Fibroblast of skin of abdomen (primary cell): ENCODE data around the gene SNORC. TPM values are rescaled to one million over a fixed set of nuclear protein-coding genes. Genes with fewer than 3 reads are reported as not detected.
"Not testable (repeated sequence)": the region's sequence is repeated elsewhere in the genome, so short reads cannot be mapped to it uniquely, and the experiment has no call there.

Experiments used
- DNase-seq: peaks from one replicate; pipeline ENCODE4 v3.0.0-alpha.2; 2013
- polyA plus RNA-seq, 2 experiments: library from polyadenylated mRNA; unstranded; fragments of 120-200 nt; gene quantifications; one replicate each; pipeline ENCODE4 v1.2.1, GENCODE V29; 2013; ENCODE audit not compliant: insufficient read length in 2 of 2

SNORC gene
- polyA plus RNA-seq (2013, experiment 1 of 2; ENCODE audit: insufficient read length), result 0.58 TPM
- polyA plus RNA-seq (2013, experiment 2 of 2; ENCODE audit: insufficient read length), result 1.1 TPM

- no peak for DNase-seq
These were observed at the start of gene SNORC for GRCh38 chr2:232870018-232870765. SNORC (plus strand) TSS chr2:232870264; CDS start chr2:232870342, 78 bp downstream.

GRCh38 chr2:232829988-232830387 lies 40.1 kb upstream of the SNORC start:
- no peak for DNase-seq

DNA sequence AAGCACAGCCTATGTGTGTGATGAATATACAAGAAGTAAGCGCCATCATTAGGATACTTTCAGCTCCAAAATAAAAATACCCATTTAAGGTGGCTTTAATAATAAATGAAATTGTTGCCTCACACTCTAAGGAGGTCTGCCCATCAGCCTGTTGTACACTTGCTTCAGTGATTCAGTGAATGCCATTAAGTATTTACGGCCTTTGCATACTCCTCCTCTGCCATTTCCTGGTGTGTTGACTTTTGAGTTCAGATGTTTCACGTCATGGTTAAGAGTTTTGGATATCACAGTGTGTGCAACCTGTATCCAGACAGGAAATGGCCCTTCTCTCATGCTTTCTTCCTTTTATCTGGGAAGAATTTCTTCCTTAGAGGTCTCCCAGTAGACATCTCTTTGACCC lies 38.6 kb upstream of the SNORC start:
- no peak for DNase-seq

- DNase-seq, result no peak
These were observed 36.2 kb upstream of the SNORC start for GRCh38 chr2:232833830-232834229.

DNA sequence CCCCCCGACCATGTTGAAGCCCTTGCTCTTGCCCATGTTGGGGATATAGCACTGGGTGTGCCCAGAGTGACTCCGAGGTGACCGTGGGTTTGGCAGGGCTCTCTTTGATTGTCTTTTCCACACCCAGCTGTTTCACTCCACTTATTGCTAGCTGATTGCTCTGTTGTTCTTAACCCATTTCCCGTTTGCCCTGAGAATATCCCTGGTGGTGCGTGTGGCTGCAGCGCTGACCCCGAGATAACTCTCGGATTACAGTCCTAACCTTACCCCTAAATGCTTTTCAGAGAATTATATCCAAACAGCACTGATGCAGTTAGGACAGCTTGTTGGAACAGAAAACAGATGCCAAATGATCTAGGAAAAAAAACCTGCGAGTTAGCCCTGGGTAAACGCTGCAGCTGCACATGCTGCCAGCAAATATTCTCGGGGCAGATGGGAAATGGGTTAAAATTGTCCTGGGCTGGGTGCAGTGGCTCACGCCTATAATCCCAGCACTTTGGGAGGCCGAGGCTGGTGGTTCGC lies 34.3 kb upstream of the SNORC start:
- no peak for DNase-seq

DNA sequence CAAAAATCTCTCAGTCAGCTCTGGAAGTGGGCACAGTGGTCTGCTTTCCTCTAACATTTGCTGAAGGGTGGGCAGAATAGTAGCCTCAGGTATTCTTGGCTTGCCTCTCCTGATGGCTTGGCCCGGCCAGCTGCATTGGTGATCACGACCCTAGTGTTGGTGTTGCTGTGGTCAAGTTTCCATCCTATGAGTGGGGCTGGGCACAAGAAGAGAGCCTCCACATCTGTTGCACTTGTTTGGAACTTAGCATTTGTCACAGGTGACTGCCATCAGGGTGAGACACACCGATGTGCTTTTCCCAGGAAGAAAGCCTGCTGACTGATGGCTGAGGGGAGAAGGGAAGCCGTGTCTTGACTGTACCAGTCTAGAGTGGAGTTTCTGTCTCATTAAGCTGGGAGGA lies 33.1 kb upstream of the SNORC start:
- DNase-seq, result no peak

GRCh38 chr2:232838406-232838874 lies 31.6 kb upstream of the SNORC start:
- peak; percentile 9 for DNase-seq

DNA sequence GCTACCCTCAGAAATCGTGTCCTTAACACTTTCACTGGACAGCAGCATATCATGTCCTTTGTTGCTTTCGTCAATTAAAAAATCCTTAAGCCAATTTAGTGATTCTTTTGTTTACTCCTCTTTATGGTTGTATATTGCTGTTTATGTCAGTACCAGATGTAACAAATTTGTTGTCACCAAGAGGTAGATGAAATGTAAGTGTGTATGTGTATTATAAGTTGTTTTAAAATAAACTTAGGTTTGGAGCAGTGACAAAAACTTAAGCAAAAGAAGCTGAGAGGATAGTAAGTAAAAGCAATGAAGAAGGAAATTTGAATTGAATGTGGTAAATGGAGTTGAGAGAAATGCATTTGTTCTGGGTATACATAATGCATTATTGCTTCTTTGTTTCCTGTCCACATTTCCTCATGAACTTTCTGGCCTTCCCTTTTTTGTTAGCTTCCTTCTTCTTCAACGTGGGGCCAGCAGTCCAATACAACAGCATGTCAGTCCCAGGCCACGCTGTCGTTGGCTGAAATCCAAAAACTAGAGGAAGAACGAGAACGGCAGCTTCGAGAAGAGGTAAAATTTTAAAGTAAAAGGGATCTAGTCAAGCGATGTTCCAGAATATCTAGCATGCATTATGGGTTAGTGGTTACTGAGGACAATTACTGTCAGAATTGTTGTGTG lies 30.5 kb upstream of the SNORC start:
- no peak for DNase-seq

- no peak for DNase-seq
These were observed 27.4 kb upstream of the SNORC start for GRCh38 chr2:232842689-232843088.

- no peak for DNase-seq
These were observed 26.2 kb upstream of the SNORC start for GRCh38 chr2:232843834-232844233.

GRCh38 chr2:232846055-232846454 lies 24.0 kb upstream of the SNORC start:
- DNase-seq, result no peak

DNA sequence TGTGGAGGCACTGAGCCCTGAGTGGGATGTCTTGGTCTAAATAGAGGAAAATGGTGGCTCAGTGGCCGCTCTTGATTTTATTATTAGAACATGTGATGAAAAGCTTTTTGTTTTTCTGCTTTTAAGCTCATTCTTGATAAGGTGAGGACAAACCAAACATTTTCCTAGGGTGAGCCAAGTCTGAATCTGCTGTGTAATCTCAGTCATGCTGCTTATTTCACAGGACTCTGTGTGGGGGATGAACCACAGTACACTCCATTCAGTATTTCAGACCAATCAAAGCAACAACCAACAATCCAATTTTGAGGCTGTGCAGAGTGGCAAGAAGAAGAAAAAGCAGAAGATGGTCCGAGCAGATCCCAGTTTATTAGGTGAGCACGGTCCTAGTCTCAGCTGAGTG lies 20.0 kb upstream of the SNORC start:
- no peak for DNase-seq

DNA sequence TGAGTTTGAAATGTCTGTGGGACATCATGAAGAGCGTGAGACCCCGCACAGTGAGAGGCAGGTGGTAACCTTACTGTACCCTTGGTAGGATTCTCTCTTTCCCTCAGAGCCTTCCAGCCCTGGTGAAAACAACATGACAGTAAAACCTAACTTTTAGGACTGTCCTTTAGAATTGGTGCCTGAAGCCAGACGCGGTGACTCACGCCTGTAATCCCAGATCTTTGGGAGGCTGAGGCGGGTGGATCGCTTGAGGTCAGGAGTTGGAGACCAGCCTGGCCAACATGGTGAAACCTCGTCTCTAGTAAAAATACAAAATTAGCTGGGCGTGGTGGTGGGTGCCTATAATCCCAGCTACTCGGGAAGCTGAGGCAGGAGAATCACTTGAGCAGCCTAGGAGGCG lies 18.0 kb upstream of the SNORC start:
- not testable (repeated sequence) for DNase-seq

GRCh38 chr2:232852676-232853075 lies 17.4 kb upstream of the SNORC start:
- no peak for DNase-seq

GRCh38 chr2:232854082-232854481 lies 16.0 kb upstream of the SNORC start:
- peak; percentile 56 for DNase-seq

DNA sequence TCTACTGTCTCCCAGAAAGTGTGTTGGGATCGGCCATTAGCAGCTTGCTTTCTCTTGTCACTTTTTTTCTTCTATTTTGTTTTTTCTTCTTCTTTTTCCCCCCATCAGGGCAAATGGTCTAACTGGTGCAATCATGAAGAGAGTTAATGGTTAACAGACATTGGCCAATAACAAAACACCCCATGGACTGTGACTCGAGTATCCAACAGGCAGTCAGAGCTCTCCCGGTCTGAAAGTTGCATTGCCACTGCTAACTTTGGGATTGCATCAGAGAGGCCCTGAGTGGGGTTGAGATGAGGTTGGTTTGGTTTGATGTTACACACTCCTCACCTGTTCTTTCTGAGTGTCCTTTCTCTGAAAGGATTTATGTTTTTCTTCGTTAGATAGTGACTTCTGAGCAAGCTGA lies 12.9 kb upstream of the SNORC start:
- peak; percentile 24 for DNase-seq

DNA sequence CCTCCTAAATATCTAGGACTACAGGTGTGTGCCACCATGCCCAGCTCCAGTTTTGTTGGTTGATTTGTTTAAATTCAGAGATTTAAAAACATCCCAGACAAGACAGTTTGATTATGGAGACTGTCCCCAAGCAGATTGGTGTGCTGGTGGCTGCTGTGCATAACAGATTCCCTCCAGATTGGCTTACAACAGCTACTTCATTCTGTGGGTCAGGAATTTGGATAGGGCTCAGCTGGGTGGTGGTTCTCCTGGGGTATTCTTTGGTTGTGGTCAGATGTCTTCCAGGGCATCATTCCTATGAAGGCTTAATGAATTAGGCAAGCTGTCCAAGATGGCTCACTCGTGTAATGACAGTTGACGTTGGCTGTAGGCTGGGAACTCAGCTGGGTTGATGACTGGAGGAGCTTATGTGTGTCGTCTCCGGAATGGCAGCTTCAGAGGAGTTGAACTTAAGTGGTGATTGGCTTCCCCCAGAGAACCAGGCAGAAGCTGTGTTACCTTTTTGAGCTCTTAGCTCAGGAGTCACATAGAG lies 10.6 kb upstream of the SNORC start:
- DNase-seq, result no peak

DNA sequence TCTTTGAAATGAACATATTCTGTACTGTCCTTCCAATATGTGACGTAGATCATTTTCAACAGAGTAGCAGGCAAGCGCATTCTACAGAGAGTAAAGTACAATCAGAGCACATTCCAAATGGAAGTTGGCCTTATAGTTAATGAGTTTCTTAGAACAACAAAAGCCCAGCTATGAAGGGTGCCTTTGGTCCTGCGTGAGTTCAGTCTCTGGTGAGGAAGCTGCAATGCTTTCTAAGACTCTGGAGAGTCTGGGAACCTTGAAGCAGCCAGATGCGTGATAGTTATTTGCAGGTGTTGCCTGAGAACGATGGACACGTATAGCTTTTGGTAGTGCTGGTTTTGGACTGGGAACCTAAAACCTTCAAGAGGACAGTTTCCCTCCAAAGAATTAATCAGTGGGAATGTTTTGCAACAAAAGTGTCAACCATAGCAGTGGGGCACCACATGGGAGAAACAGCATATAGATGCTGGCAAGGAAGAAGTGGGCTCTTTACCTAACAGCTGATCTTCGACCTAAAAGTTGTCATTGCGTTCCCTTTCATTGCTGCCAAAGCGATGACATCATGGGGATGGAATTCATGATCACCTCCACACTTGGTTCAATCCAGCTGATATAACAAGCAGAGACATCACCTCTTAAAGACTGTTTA lies 9.3 kb upstream of the SNORC start:
- no peak for DNase-seq

DNA sequence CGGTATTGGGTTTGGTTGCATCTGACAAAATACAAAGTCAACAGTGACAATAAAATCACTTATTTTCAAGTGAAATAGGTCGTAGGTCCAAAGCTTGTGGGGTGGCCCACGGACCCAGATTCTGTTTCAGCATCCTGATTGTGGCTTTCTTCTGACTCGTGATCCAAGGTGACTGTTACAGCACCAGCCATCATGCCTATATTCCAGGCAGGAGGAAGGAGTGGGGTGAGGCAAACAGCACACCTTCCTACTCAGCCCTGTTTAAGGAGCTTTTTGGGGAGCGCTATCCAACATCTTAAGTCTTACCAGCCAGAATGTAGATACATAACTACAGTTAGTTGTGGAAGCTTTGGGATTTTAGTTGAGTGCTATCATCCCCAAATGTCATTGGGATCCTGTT lies 8.7 kb upstream of the SNORC start:
- no peak for DNase-seq

GRCh38 chr2:232863996-232864395 lies 6.1 kb upstream of the SNORC start:
- DNase-seq, result no peak

GRCh38 chr2:232865165-232865564 lies 4.9 kb upstream of the SNORC start:
- DNase-seq, result no peak

GRCh38 chr2:232866104-232866503 lies 4.0 kb upstream of the SNORC start:
- DNase-seq, result no peak
